ENCODE results near the gene ETFA. TPM values are rescaled to one million over a fixed set of nuclear protein-coding genes. Genes with fewer than 3 reads are reported as not detected.

The ETFA gene
- total and polyA plus RNA-seq, 9 of the 15 experiments (the other 6 are each of a cell fraction or from before 2014, with no cell fraction given) = 130 to 543 (median 232) TPM

- TF ChIP-seq PHF20 (IDR thresholded peaks at IDR 0.05; ENCODE audit: partially characterized antibody) (no peak), TAF7 (tag; IDR thresholded peaks at IDR 0.05) (no peak), PTRF (tag; IDR thresholded peaks at IDR 0.05) (no peak), SAFB2 (IDR thresholded peaks at IDR 0.05; ENCODE audit: borderline replicate concordance, low read depth, low read length, severe bottlenecking) (no peak), ZBTB2 (IDR thresholded peaks at IDR 0.05) (no peak), ZNF232 (CRISPR knock-in tag; IDR thresholded peaks at IDR 0.05) (no peak), ETS1 (conservative IDR thresholded peaks at IDR 0.05; ENCODE audit: control insufficient read depth, low read depth, low read length) (no peak), BCOR (IDR thresholded peaks at IDR 0.05) (no peak), NCOA4 (IDR thresholded peaks at IDR 0.05; ENCODE audit: partially characterized antibody) (no peak), CBFA2T2 (conservative IDR thresholded peaks at IDR 0.05) (no peak), HDGF (IDR thresholded peaks at IDR 0.05) (no peak)
Observed at GRCh38 chr15:76345880-76346668, 34.8 kb upstream of the ETFA start (continued).
